HL-60 (cell line): Measurements from ENCODE around the gene IL17RA.

ENCODE experiments used
- GABPA ChIP-seq: IDR thresholded peaks from 2 replicates; pipeline ENCODE4 v1.6.1; 2012; ENCODE audit warnings: low read depth
- POLR2AphosphoS5 ChIP-seq: IDR thresholded peaks from 2 replicates; pipeline ENCODE4 v1.6.1; 2012; ENCODE audit warnings: low read depth
- SPI1 ChIP-seq: IDR thresholded peaks from 2 replicates; pipeline ENCODE4 v1.6.1; 2012; ENCODE audit warnings: low read depth, mild to moderate bottlenecking, borderline replicate concordance
- TF ChIP-seq, protein P1 (sequence below): IDR thresholded peaks from one replicate; pipeline ENCODE4 v1.5.1; 2011; ENCODE audit warnings: low read length, control low read depth, inconsistent platforms; ENCODE audit not compliant: insufficient read depth
- TF ChIP-seq, protein P2 (sequence below): IDR thresholded peaks from 2 replicates; pipeline ENCODE4 v1.6.1; 2012; ENCODE audit warnings: low read depth; ENCODE audit not compliant: insufficient replicate concordance

DNA sequence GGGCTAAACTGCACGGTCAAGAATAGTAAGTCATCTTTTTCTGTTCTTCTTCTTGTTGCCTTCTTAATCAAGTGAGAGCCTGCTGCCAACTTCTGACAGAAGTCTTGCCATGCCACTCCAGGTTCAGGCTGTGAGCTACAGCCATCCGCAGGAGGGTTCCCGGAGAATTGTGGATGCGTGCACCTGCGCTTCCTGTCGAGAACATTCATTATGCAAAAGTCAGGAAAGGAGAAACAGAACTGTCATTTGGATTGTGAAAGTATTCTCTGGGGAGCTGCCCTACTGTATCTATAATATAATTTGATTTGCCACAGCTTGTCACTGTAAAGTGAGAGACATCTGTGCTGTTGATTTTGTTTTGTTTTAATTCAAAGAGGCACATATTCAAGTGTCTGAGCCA is 12.3 kb downstream of the IL17RA start:
- TF ChIP-seq, protein P1, sequence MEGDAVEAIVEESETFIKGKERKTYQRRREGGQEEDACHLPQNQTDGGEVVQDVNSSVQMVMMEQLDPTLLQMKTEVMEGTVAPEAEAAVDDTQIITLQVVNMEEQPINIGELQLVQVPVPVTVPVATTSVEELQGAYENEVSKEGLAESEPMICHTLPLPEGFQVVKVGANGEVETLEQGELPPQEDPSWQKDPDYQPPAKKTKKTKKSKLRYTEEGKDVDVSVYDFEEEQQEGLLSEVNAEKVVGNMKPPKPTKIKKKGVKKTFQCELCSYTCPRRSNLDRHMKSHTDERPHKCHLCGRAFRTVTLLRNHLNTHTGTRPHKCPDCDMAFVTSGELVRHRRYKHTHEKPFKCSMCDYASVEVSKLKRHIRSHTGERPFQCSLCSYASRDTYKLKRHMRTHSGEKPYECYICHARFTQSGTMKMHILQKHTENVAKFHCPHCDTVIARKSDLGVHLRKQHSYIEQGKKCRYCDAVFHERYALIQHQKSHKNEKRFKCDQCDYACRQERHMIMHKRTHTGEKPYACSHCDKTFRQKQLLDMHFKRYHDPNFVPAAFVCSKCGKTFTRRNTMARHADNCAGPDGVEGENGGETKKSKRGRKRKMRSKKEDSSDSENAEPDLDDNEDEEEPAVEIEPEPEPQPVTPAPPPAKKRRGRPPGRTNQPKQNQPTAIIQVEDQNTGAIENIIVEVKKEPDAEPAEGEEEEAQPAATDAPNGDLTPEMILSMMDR = no peak
- TF ChIP-seq POLR2AphosphoS5 (no peak), SPI1 (no peak), GABPA (no peak)
- TF ChIP-seq, protein P2, sequence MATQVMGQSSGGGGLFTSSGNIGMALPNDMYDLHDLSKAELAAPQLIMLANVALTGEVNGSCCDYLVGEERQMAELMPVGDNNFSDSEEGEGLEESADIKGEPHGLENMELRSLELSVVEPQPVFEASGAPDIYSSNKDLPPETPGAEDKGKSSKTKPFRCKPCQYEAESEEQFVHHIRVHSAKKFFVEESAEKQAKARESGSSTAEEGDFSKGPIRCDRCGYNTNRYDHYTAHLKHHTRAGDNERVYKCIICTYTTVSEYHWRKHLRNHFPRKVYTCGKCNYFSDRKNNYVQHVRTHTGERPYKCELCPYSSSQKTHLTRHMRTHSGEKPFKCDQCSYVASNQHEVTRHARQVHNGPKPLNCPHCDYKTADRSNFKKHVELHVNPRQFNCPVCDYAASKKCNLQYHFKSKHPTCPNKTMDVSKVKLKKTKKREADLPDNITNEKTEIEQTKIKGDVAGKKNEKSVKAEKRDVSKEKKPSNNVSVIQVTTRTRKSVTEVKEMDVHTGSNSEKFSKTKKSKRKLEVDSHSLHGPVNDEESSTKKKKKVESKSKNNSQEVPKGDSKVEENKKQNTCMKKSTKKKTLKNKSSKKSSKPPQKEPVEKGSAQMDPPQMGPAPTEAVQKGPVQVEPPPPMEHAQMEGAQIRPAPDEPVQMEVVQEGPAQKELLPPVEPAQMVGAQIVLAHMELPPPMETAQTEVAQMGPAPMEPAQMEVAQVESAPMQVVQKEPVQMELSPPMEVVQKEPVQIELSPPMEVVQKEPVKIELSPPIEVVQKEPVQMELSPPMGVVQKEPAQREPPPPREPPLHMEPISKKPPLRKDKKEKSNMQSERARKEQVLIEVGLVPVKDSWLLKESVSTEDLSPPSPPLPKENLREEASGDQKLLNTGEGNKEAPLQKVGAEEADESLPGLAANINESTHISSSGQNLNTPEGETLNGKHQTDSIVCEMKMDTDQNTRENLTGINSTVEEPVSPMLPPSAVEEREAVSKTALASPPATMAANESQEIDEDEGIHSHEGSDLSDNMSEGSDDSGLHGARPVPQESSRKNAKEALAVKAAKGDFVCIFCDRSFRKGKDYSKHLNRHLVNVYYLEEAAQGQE = no peak
